Panc1 (cell line): ENCODE data around the gene MOBP. TPM values are rescaled to one million over a fixed set of nuclear protein-coding genes. Genes with fewer than 3 reads are reported as not detected.

Source experiments
- ATAC-seq: fragments of 200-7000 bp; cut with Tn5 transposase; 2 replicates; pipeline ENCODE4 v1.9.1; 2020; ENCODE audit warnings: mild to moderate bottlenecking, moderate library complexity
- BruUV-seq: library from RNA; stranded (reverse); fragments of 400-500 nt; replicated peaks from 2 replicates; lab custom pipeline; 2021; lab: Mats Ljungman, UMichigan
- CTCF ChIA-PET: fragments of 300-600 bp; sonication (Branson Sonifier 250); formaldehyde crosslinking; loops from one replicate; lab custom pipeline; 2022; ENCODE audit warnings: antibody characterized with exemption; lab: Charles Lee
- POLR2A ChIA-PET: fragments of 300-600 bp; sonication (Branson Sonifier 250); formaldehyde crosslinking; loops from one replicate; lab custom pipeline; 2022; ENCODE audit warnings: antibody characterized with exemption; lab: Charles Lee
- DNase-seq: peaks from one replicate; pipeline ENCODE4 v3.0.0-alpha.2; 2010; ENCODE audit warnings: low read depth, low spot score
- H3K27ac ChIP-seq: 2 replicates; pipeline ENCODE4 v1.5.1; 2011; ENCODE audit warnings: mild to moderate bottlenecking, low read length, inconsistent platforms
- H3K27me3 ChIP-seq: fragments of 200-500 bp; sonication (Bioruptor generic); 2 replicates; pipeline ENCODE4 v1.6.0; 2014; ENCODE audit warnings: low read length, inconsistent platforms; ENCODE audit not compliant: control insufficient read depth, insufficient read depth
- H3K36me3 ChIP-seq: fragments of 200-500 bp; sonication (Bioruptor generic); 2 replicates; pipeline ENCODE4 v1.5.1; 2014; ENCODE audit warnings: inconsistent platforms, mild to moderate bottlenecking, low read length, moderate library complexity; ENCODE audit not compliant: control insufficient read depth, insufficient read depth
- H3K4me1 ChIP-seq: 2 replicates; pipeline ENCODE4 v1.5.1; 2011; ENCODE audit warnings: inconsistent platforms, mild to moderate bottlenecking, low read length, moderate library complexity; ENCODE audit not compliant: control insufficient read depth, insufficient read depth
- H3K4me3 ChIP-seq, 2 experiments: 2 replicates each; pipeline ENCODE4 v1.5.1; 2011 to 2012; ENCODE audit warnings: low read depth in 2 of 2, low read length in 2 of 2, mild to moderate bottlenecking in 2 of 2, inconsistent platforms in 1 of 2, moderate library complexity in 1 of 2
- H3K9me3 ChIP-seq: fragments of 200-500 bp; sonication (Bioruptor generic); 2 replicates; pipeline ENCODE4 v1.5.1; 2014; ENCODE audit warnings: low read depth, mild to moderate bottlenecking, inconsistent platforms, low read length, moderate library complexity; ENCODE audit not compliant: control insufficient read depth, insufficient read depth
- POLR2AphosphoS5 ChIP-seq: IDR thresholded peaks from 2 replicates; pipeline ENCODE4 v1.6.1; 2012; ENCODE audit warnings: mild to moderate bottlenecking, low read depth, low read length, moderate library complexity
- SIN3A ChIP-seq: IDR thresholded peaks from 2 replicates; pipeline ENCODE4 v1.6.1; 2012; ENCODE audit warnings: low read depth, mild to moderate bottlenecking, low read length, moderate library complexity, borderline replicate concordance; ENCODE audit not compliant: insufficient read depth
- TCF7L2 ChIP-seq: IDR thresholded peaks from 2 replicates; pipeline ENCODE4 v1.6.1; 2011; ENCODE audit warnings: mild to moderate bottlenecking, low read depth, low read length, inconsistent platforms
- in situ Hi-C: cut with HindIII; loops from 2 replicates; pipeline ENCODE4 v1.10.0; 2016; ENCODE audit warnings: low sequenced_read_pairs, low pct_unique_long_range_greater_than_20kb
- intact Hi-C: fragments of 100-400 bp; cut with micrococcal nuclease; formaldehyde crosslinking; loops from one replicate; pipeline ENCODE4 v1.10.0; 2022; ENCODE audit not compliant: unreplicated experiment
- total RNA-seq: library from RNA; stranded (reverse); gene quantifications from one replicate; pipeline ENCODE4 v1.2.1, GENCODE V29; 2021; ENCODE audit not compliant: unreplicated experiment
- TF ChIP-seq, protein P1 (sequence below): fragments of 450-650 bp; IDR thresholded peaks from 2 replicates; pipeline ENCODE4 v1.5.1; 2017; ENCODE audit warnings: mild to moderate bottlenecking
- TF ChIP-seq, protein P2 (sequence below), 2 experiments: IDR thresholded peaks; 2 replicates each; pipeline ENCODE4 v1.6.1; 2011 to 2012; ENCODE audit warnings: low read depth in 2 of 2, control low read depth in 1 of 2, low read length in 1 of 2, mild to moderate bottlenecking in 1 of 2, moderate library complexity in 1 of 2; ENCODE audit not compliant: insufficient read depth in 1 of 2

Gene MOBP
- total RNA-seq, 1 experiment from 2014 or later, result not detected

DNA sequence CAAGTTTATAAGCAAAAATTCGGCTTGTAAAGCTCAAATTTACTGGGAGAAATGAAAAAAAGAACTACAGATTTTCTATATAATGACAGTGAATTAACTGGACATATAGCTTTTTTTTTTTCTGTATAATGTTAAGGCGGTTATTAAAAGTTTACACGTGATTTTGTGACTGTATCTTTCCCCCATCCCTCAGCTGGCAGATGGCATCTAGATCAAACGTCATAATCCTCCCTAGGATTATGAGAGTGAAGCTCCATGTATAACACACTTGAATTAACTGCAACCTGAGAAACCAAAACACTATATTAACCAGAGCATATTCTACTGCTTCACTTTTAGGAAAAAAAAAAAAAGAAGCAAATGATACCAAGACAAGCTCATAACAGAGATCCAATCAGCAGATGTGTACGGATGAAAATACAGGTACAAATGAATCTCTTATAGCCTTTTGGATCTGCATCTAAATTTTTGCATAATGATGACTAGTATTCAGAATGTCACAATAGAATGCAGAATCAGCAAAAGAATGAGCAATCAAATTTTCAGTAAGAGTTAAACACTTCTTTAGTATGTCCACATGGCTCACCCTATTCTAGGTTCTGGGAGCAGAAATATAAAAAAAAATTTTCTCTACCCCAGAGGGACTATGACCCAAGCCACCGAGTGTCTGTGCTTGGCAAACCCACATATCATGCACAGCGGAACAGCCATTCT, 12.4 kb downstream of the MOBP start:
- no peaks in the 10 kb centered on the region for H3K27me3 ChIP-seq
- DNase-seq (no peak), ATAC-seq (no peak)
- H3K9me3 ChIP-seq, result no peaks in the 10 kb centered on the region
- POLR2A ChIA-PET, result no interaction called here
- no peak overlapping the region for H3K27ac ChIP-seq
- no peak overlapping the region for H3K4me3 ChIP-seq
- in situ Hi-C loops (no loop called here), intact Hi-C loops (no loop called here)
- CTCF ChIA-PET, result no interaction called here
- TF ChIP-seq, protein P1, sequence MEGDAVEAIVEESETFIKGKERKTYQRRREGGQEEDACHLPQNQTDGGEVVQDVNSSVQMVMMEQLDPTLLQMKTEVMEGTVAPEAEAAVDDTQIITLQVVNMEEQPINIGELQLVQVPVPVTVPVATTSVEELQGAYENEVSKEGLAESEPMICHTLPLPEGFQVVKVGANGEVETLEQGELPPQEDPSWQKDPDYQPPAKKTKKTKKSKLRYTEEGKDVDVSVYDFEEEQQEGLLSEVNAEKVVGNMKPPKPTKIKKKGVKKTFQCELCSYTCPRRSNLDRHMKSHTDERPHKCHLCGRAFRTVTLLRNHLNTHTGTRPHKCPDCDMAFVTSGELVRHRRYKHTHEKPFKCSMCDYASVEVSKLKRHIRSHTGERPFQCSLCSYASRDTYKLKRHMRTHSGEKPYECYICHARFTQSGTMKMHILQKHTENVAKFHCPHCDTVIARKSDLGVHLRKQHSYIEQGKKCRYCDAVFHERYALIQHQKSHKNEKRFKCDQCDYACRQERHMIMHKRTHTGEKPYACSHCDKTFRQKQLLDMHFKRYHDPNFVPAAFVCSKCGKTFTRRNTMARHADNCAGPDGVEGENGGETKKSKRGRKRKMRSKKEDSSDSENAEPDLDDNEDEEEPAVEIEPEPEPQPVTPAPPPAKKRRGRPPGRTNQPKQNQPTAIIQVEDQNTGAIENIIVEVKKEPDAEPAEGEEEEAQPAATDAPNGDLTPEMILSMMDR, result no peak
- no peak for TF ChIP-seq SIN3A
- BruUV-seq, result no TSS peak
- no peaks in the 10 kb centered on the region for H3K36me3 ChIP-seq
- H3K4me1 ChIP-seq, result no peaks in the 10 kb centered on the region

DNA sequence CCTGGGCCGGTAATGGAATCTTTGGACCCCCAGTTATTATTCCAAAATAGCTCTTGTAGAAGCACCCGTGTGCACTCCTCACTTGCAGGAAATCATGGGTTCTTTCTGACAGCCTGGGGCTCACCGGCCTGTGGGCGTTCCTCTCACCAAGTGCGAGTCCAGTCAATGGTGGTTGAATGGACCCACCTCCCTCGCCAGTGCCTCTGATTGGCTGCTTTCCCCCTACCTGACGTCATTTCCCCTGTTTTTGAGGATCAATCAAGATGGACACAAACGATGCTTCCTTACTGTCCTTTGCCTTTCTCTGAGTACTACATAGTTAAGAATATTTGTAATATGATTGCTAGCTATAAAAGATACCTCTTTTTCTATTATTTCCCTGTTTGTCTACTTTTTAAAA, 18.1 kb downstream of the MOBP start:
- no peaks in the 10 kb centered on the region for H3K4me1 ChIP-seq
- no peaks in the 10 kb centered on the region for H3K36me3 ChIP-seq
- H3K27ac ChIP-seq, result no peak overlapping the region
- H3K9me3 ChIP-seq, result no peaks in the 10 kb centered on the region
- CTCF ChIA-PET, result interaction anchor here (1.1 kb wide), 1 partner anchor 703 kb away, joined by 3 read pairs; no protein-coding TSS in a partner anchor
- no TSS peak for BruUV-seq
- ATAC-seq (no peak), DNase-seq (no peak)
- in situ Hi-C loops (no loop called here), intact Hi-C loops (no loop called here)
- H3K4me3 ChIP-seq, result no peak overlapping the region
- no peaks in the 10 kb centered on the region for H3K27me3 ChIP-seq
- TF ChIP-seq, protein P1, result no peak
- no peak for TF ChIP-seq SIN3A
- TF ChIP-seq, protein P2, sequence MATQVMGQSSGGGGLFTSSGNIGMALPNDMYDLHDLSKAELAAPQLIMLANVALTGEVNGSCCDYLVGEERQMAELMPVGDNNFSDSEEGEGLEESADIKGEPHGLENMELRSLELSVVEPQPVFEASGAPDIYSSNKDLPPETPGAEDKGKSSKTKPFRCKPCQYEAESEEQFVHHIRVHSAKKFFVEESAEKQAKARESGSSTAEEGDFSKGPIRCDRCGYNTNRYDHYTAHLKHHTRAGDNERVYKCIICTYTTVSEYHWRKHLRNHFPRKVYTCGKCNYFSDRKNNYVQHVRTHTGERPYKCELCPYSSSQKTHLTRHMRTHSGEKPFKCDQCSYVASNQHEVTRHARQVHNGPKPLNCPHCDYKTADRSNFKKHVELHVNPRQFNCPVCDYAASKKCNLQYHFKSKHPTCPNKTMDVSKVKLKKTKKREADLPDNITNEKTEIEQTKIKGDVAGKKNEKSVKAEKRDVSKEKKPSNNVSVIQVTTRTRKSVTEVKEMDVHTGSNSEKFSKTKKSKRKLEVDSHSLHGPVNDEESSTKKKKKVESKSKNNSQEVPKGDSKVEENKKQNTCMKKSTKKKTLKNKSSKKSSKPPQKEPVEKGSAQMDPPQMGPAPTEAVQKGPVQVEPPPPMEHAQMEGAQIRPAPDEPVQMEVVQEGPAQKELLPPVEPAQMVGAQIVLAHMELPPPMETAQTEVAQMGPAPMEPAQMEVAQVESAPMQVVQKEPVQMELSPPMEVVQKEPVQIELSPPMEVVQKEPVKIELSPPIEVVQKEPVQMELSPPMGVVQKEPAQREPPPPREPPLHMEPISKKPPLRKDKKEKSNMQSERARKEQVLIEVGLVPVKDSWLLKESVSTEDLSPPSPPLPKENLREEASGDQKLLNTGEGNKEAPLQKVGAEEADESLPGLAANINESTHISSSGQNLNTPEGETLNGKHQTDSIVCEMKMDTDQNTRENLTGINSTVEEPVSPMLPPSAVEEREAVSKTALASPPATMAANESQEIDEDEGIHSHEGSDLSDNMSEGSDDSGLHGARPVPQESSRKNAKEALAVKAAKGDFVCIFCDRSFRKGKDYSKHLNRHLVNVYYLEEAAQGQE (IDR thresholded peaks at IDR 0.05; ENCODE audit: insufficient read depth in 1 of 2, low read depth in 2 of 2, low read length in 1 of 2), result no peak
- no peak for TF ChIP-seq TCF7L2
- no peak for TF ChIP-seq POLR2AphosphoS5
- POLR2A ChIA-PET, result no interaction called here
